NCI-H446 (cell line): Measurements from ENCODE around the gene SLC25A21.
"Not testable (repeated sequence)": the region's sequence is repeated elsewhere in the genome, so short reads cannot be mapped to it uniquely, and the experiment has no call there.

ENCODE experiments used
- DNase-seq, 2 experiments: peaks; one replicate each; lab custom pipeline; 2025; lab: John Stamatoyannopoulos, UW

The SLC25A21 gene

GRCh38 chr14:36986407-36986806 is 186.0 kb downstream of the SLC25A21 start:
- no peak for DNase-seq

DNA sequence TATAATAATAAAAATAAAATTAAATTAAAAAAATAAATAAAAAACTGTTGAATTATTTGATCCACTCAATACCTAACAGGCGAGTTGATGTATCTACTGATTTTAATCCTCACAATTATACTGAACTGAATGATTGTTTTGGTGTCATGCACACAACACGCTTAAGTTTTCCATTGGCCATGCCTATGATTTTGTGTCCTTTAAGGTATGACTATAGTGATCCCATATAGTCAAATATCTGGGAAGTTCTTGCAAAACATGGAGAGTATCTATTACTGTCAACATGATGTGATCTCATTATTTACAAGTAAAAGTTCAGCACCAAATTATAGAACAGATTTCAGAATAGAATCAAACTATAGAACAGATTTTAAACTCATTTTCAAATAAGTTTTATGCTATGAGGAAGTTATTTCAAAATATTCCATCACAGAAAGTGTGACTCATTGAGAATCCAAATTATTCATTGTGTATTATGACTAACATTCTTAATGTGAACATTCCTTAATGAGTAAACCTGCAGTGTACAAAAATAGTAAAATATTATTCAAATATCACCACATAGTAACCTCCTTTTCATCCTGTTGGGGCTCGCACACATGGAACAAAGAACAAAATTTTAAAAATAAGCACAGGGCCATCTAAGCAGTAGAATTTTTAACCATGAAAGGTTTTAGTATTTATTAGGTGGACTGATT is 190.4 kb downstream of the SLC25A21 start:
- DNase-seq = no peak

GRCh38 chr14:36980413-36980812 is 192.0 kb downstream of the SLC25A21 start:
- not testable (repeated sequence) for DNase-seq

- DNase-seq = no peak
These were observed 192.5 kb downstream of the SLC25A21 start for GRCh38 chr14:36979863-36980262.

DNA sequence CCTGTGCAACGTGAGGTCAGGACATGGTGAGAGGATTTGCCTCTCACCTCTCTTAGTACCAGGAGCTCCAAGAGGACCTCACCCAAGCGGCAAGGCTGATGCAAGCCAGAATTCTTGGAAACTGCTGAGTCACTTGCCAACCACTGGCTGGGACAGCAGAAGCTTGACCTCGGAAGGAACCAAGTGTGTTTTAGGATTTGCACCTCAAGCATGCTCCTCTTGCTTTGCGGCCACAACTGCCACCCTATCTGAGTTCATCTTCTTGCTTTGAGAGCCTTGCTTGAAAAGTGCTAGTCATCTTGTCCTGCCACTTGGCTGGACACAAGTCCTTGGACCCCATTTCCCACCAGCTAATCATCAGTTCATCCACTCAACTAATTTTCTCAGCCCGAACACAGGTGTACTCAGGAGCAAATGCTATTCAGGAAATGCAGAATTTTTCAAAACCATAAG is 195.8 kb downstream of the SLC25A21 start:
- DNase-seq = no peak

DNA sequence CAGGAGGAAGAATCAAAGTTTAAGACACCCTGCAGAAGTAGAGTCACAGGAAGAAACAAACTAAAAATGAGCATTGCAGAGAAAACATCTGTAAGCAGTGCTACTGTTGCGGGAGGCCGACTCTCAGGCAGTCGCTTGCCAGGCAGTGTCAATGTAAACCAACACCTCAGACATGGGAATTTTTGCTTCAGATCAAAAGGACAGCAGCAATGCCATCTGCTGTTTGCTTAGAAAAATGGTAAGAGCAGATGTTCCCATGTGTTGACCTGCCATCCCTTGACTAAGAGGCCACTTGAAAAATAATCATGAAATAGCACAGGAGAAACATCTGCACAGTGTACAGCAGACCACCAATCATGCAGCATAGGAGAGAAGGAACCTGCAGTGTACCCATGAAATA is 196.6 kb downstream of the SLC25A21 start:
- DNase-seq = peak in 1 of 2 experiments; percentile 17

GRCh38 chr14:36974985-36975384 is 197.4 kb downstream of the SLC25A21 start:
- no peak for DNase-seq

DNA sequence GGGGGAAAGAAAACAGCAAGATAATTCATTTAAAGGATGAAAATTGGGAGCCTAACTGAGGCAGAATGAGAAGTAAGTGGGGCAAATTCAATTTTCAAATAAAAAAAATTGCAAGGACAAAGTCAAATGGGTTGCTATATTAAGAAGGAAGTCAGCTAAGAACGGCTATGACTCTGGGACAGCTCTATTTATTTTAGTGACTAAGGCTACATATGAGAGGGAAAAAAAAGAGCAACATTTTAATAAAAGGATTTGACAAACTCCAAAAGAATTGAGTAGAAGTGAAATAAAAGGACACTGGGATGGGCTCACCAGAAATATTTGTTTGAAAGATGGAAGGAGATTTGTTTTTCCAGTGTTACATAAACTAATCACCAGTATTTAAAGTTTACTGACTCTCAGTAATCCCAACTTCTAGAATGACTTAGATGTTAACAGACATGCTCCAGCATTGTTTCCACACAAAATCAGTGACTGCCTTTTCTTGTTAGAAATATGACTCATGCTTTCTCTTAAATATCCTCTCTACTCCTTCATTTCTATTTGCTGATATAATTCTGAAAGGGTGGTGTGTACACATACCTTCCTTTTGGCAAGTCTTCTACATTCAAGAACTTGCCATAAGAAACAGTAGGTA is 198.5 kb downstream of the SLC25A21 start:
- DNase-seq = no peak

GRCh38 chr14:36971263-36971855 is 201.0 kb downstream of the SLC25A21 start:
- DNase-seq = no peak

- no peak for DNase-seq
These were observed 204.4 kb downstream of the SLC25A21 start for GRCh38 chr14:36967892-36968555.

- no peak for DNase-seq
These were observed 216.4 kb downstream of the SLC25A21 start for GRCh38 chr14:36955967-36956366.

GRCh38 chr14:36955376-36955775 is 217.0 kb downstream of the SLC25A21 start:
- no peak for DNase-seq

DNA sequence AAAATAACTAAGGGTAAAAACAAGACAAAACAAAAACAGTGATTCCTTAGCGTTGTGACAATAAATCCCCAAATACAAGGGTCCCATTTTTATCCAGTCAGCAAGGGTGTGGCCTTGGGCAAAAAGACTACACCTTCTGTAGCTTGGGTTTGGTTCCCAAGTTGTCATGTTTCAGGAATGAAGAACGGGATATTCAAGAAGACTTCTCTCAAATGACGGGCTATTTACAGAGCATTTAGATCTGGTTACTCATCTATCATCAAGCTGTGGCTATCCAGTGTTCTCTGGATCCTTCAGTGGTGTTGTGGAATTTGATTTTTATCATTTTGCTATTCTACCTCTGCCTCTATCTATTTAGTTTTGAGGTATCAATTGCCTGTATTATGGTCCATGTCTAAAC is 219.7 kb downstream of the SLC25A21 start:
- no peak for DNase-seq

DNA sequence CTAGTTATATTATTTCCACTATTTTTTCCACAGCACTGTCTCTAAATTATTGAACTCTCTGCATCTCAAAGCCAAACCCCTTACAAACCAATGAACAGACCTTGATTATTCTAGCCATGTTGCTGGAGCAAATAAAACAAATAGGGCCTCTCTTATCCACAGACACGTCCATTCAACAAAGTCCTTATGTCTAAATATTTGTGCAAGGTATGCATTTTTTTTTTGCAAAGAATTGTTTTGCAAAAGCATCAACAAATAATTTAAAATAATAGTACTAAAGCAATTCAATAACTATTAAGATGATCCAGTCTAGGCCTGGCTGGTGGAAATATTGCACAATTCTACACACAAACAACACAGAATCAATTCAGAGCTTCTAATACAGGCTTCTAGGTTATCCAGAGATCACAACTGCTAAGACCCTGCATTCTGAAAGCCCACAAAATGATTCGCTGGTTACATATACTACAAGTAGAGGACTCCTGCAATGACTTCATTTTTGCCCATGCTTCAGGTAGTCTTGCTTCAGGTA is 221.0 kb downstream of the SLC25A21 start:
- no peak for DNase-seq

DNA sequence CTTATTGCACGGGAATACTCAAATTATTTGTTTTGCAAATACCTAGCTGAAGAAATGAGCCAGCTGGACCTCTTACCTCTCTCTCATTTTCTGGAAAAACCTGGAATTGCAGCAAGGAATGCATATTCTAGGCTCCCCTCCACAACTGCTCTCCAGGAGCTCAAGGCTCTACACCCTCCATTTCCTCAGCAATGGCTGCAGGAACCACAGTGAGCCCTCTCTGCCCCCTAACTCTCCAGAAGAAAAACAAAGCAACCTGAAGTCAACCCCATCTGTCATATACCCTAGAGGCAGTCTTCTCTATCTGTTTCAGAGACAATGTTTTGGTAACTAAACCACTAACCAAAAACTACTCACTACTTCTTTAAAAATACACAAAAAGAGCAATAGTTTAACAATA is 221.6 kb downstream of the SLC25A21 start:
- no peak for DNase-seq

- no peak for DNase-seq
These were observed 223.0 kb downstream of the SLC25A21 start for GRCh38 chr14:36949371-36949770.

- DNase-seq = no peak
These were observed 224.1 kb downstream of the SLC25A21 start for GRCh38 chr14:36948157-36948859.

DNA sequence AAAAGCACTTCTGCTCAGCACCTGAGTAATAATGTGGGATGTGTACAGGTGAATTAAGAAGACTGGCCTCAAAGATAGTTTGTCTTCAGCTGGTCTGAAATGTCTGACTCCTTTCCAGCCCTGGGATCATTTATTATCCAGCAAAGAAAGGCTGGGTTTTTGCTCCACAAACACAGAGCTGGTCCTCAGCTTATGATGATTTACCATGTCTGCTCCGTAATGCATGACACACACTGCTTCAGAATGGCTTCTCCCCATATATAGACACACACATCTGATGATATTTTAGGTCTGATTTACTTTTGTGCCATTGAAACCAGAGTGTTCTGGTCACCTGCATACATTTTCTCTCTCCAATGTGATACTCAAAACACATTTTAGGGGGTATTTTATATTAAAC is 225.0 kb downstream of the SLC25A21 start:
- DNase-seq = no peak

DNA sequence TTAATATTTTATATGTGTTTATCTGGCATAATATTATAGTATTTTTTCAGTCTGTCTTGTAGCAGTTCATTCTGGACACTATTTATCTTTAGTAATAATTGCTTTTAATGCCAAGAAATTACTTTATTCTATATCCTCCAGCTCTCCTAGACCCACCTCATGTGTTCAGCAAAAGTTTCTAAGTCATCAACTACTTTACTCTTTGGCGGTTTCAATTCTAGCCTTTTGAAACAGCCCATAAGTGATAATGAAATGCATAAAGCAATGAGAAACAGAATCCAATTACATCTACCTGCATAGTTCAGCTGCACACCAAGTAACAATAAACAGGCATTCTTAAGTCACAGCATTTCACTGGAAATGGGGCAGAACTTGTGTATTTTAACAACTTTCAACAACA is 225.5 kb downstream of the SLC25A21 start:
- DNase-seq = no peak

DNA sequence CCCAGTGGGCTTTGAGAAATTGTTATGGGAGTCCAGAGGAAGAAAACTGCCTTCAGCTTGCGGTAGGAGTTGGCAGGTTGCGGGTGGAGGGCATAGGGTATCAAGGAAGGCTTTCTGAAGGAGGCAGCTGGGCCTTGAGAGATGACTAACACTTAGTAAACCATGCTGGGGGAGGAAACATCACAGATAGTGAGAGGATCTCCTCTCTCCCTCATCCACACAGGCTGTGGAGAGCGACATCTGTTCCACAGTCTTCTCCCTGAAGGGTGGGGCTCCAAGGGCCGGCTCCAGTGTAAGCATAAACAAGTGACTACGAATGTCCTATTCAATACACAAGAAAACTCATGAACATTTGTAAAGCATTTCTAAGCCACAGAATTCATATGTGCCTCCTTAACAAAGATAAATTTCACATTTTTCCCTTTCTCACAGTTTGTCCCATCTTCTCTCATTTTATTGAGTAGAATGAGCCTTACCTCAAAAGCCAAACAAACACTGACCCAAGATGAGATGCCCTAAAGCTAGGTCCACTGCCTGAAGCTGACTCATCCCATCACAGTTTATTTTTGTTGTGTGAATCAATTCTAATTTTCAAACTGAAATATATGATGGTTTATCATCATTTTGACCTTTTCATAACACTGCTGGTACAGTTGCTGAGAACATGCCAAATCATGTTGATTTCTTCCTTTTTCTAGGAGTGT is 227.9 kb downstream of the SLC25A21 start:
- peak in 1 of 2 experiments; percentile 10 for DNase-seq
